Peyer's patch (tissue), 4 donors: ENCODE measurements around the gene PPWD1.

Experiments
- POLR2A ChIP-seq, 2 donors: fragments of 450-650 bp; IDR thresholded peaks; one replicate each; pipeline ENCODE4 v1.5.1; 2017; ENCODE audit warnings: antibody characterized with exemption in 2 of 2, mild to moderate bottlenecking in 2 of 2, moderate library complexity in 2 of 2
- TF ChIP-seq, protein P1 (sequence below), 6 experiments: fragments of 450-650 bp in 4 of 6; fragments of 200-600 bp in 2 of 6; sonication (generic) in 1 of 6; IDR thresholded peaks; one replicate each; pipeline ENCODE4 v1.5.1; 2017 to 2019; ENCODE audit warnings: antibody characterized with exemption in 6 of 6, mild to moderate bottlenecking in 3 of 6, moderate library complexity in 1 of 6

DNA sequence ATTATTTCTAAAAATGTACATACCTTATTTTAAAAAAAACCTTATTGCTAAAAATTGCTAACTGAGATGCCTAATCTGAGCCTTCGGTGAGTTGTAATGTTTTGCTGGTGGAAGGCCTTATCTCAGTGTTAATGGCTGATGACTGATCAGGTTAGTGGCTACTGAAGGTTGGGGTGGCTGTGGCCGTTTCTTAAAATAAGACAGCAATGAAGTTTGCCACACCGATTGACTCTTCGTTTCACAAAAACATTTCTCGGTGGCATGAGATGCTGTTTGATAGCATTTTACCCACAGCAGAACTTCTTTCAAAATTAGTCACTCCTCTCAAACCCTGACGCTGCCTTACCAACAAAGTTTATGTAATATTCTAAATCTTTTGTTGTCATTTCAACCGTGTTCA lies 14.8 kb upstream of the PPWD1 start:
- TF ChIP-seq, protein P1, sequence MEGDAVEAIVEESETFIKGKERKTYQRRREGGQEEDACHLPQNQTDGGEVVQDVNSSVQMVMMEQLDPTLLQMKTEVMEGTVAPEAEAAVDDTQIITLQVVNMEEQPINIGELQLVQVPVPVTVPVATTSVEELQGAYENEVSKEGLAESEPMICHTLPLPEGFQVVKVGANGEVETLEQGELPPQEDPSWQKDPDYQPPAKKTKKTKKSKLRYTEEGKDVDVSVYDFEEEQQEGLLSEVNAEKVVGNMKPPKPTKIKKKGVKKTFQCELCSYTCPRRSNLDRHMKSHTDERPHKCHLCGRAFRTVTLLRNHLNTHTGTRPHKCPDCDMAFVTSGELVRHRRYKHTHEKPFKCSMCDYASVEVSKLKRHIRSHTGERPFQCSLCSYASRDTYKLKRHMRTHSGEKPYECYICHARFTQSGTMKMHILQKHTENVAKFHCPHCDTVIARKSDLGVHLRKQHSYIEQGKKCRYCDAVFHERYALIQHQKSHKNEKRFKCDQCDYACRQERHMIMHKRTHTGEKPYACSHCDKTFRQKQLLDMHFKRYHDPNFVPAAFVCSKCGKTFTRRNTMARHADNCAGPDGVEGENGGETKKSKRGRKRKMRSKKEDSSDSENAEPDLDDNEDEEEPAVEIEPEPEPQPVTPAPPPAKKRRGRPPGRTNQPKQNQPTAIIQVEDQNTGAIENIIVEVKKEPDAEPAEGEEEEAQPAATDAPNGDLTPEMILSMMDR (IDR thresholded peaks at IDR 0.05), result no peak
- TF ChIP-seq POLR2A (IDR thresholded peaks at IDR 0.05), result no peak
